Measurements from ENCODE around the gene CCDC85C. TPM values are rescaled to one million over a fixed set of nuclear protein-coding genes. Genes with fewer than 3 reads are reported as not detected.

CCDC85C gene
- total RNA-seq, 1 experiment from 2014 or later, result 33.2 TPM

DNA sequence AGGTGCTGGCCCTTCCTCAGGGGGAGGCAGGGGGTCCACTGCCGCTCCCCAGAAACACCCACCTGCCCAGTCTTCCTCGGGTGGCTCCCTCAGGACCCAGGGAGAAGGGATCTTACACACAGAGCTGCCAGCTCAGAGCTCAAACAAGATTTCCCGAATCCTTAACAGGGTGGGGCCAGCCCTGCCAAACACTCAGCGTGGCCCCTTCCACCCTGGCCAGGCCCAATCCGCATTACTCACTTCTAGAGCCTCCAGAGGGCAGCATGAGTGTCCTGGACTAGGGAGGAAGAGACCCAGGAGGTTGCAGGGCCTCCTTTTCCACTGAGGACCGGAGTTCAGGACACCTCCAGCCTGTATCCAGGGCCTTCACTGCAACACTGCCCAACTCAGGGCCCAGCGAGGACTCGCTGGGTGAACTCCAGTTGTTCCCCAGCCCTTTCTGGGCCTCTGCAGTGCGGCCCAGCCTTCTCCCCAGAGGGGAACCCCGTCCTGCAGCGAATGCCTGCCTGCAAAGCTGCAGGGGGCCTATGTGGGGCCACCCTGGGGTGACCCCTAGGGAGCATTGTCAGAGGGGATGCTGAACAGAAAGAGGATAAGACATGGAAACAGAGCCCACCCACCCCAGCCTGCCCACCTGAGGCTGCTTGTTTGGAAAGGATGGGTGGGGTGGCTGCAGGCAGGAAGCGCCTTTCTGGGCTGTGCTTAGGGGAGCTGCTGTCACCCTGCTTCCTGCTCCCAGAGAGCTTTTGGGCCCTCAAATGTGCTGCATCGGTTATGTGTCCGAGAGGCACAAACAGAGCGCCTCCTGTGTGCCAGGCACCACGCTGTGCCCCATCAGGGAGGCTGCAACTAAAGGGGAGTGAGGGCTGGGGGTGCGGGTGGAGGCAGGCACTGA lies 79.0 kb downstream of the CCDC85C start:
- H2BK12ac ChIP-seq (ENCODE audit: insufficient read length, low read depth, low read length), result no peak overlapping the region
- H3K56ac ChIP-seq (ENCODE audit: insufficient read length, low read depth, low read length), result no peak overlapping the region
- H3K27ac ChIP-seq (ENCODE audit: insufficient read length, low read depth, low read length), result no peak overlapping the region
- Mint-ChIP-seq H3K27ac (peak overlapping the region in 1 of 3 experiments; percentile 82; a peak in 1 of 7 replicates), H3K27me3 (ENCODE audit: low read depth) (no peaks in the 10 kb centered on the region; the same call in 1 of the 2 replicates), H3K36me3 (ENCODE audit: insufficient read depth in 1 of 3, low read depth in 3 of 3) (peaks cover 0 to 7% (median 0%) of the 10 kb centered on the region in 3 experiments; a peak in 2 of 7 replicates), H3K4me3 (peak overlapping the region in 1 of 2 experiments; percentile 29; a peak in 1 of 5 replicates), H3K4me1 (peaks cover 59 to 79% of the 10 kb centered on the region in 2 experiments), H3K9me3 (no peaks in the 10 kb centered on the region)
- H3K23me2 ChIP-seq (ENCODE audit: insufficient read length, low read depth, low read length, poor library complexity, severe bottlenecking), result no peaks in the 10 kb centered on the region
- no peak overlapping the region for H3T11ph ChIP-seq (ENCODE audit: low read length)
- H3K9me3 ChIP-seq (ENCODE audit: control insufficient read depth, low read depth, low read length), result no peaks in the 10 kb centered on the region
- no peak overlapping the region for H2BK5ac ChIP-seq (ENCODE audit: insufficient read length, low read length)
- no peak overlapping the region for H3K14ac ChIP-seq (ENCODE audit: insufficient read depth, low read length)
- no peak overlapping the region for H4K8ac ChIP-seq (replicated peaks; ENCODE audit: insufficient read length, low read depth, low read length)
- H3K9ac ChIP-seq (ENCODE audit: extremely low read depth, insufficient read length, low read length), result no peak overlapping the region
- H2AK5ac ChIP-seq (ENCODE audit: insufficient read length, low read length), result no peak overlapping the region
- H3K18ac ChIP-seq (ENCODE audit: insufficient read length, low read depth, low read length), result no peak overlapping the region
- no peaks in the 10 kb centered on the region for H3K27me3 ChIP-seq (ENCODE audit: insufficient read depth, low read length)
- no peak overlapping the region for H2AFZ ChIP-seq (ENCODE audit: low read length)
- H3K4me2 ChIP-seq (ENCODE audit: insufficient read depth, insufficient read length, low read length), result no peak overlapping the region
- TF ChIP-seq, protein P1, sequence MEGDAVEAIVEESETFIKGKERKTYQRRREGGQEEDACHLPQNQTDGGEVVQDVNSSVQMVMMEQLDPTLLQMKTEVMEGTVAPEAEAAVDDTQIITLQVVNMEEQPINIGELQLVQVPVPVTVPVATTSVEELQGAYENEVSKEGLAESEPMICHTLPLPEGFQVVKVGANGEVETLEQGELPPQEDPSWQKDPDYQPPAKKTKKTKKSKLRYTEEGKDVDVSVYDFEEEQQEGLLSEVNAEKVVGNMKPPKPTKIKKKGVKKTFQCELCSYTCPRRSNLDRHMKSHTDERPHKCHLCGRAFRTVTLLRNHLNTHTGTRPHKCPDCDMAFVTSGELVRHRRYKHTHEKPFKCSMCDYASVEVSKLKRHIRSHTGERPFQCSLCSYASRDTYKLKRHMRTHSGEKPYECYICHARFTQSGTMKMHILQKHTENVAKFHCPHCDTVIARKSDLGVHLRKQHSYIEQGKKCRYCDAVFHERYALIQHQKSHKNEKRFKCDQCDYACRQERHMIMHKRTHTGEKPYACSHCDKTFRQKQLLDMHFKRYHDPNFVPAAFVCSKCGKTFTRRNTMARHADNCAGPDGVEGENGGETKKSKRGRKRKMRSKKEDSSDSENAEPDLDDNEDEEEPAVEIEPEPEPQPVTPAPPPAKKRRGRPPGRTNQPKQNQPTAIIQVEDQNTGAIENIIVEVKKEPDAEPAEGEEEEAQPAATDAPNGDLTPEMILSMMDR (conservative IDR thresholded peaks at IDR 0.05), result peak; percentile 48; the same call in 2 of the 3 replicates
- H3K4ac ChIP-seq (ENCODE audit: low read depth, low read length), result no peak overlapping the region
- WGBS (ENCODE audit: extremely low coverage, insufficient read length, low lambda C conversion rate), result no CpG with 5 or more reads among the region's 17 CpGs
- no peak overlapping the region for H4K5ac ChIP-seq (ENCODE audit: insufficient read length, low read depth, low read length)
- H2BK120ac ChIP-seq (ENCODE audit: low read depth, low read length, poor library complexity, severe bottlenecking), result no peak overlapping the region
- no peak for DNase-seq
- H2BK20ac ChIP-seq (ENCODE audit: low read depth, low read length, poor library complexity, severe bottlenecking), result no peak overlapping the region
- no peak overlapping the region for H2BK15ac ChIP-seq (ENCODE audit: low read depth, low read length)
- H4K20me1 ChIP-seq (ENCODE audit: control insufficient read depth, insufficient read depth, insufficient read length), result no peaks in the 10 kb centered on the region
- H3K4me1 ChIP-seq (ENCODE audit: insufficient read depth, low read length), result peaks cover 11% of the 10 kb centered on the region; the same call in 1 of the 2 replicates
- no peak overlapping the region for H3K23ac ChIP-seq (ENCODE audit: insufficient read length, low read depth, low read length)
- H4K91ac ChIP-seq (ENCODE audit: insufficient read length, low read depth, low read length), result no peak overlapping the region
- no peaks in the 10 kb centered on the region for H3K79me2 ChIP-seq (ENCODE audit: insufficient read depth, low read length)
- H3K79me1 ChIP-seq (ENCODE audit: insufficient read depth, low read depth, low read length, poor library complexity, severe bottlenecking), result no peaks in the 10 kb centered on the region
